OCI-M2 (cell line): ENCODE measurements around the gene ELMO3.

Experiments used
- DNase-seq: peaks from one replicate; lab custom pipeline; 2025; ENCODE audit not compliant: unreplicated experiment; lab: John Stamatoyannopoulos, UW

ELMO3 gene

DNA sequence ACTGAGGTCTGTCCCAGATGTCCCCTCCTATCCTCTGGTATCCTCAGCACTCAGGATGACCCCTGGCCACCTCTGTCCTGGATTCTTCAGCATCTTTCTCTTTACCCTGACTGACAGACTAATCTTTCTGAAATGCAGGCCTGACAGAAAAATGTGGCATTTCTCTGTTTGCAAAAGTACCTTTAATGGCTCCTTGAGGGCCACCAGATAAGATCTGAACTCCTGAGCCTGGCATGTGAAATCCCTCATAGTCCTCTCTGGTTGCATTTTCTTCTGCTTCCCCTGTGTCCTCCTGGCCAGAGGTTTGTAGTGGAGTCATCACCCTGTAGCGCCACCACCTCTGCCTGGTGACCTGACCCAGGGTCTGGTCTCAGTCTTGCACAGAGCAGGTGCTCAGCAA lies 2.0 kb upstream of the ELMO3 start:
- no peak for DNase-seq

DNA sequence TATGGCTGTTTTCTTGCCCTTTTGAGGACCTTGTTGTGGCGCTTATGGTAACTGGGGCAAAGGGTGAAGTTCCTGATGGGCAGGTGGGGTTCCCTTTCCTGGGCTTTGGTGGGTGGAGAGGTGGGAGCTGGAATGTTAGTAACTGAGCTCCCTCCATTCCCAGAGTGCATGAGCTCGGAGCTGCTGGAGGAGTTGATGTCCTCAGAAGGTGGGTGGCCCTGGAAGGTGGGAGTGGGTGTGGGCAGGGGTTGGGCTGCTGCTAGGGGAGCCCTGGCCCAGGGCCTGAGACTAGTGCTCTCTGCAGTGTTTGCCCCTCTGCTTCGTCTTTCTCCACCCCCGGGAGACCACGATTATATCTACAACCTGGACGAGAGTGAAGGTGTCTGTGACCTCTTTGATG lies 1.2 kb upstream of the ELMO3 start:
- no peak for DNase-seq

DNA sequence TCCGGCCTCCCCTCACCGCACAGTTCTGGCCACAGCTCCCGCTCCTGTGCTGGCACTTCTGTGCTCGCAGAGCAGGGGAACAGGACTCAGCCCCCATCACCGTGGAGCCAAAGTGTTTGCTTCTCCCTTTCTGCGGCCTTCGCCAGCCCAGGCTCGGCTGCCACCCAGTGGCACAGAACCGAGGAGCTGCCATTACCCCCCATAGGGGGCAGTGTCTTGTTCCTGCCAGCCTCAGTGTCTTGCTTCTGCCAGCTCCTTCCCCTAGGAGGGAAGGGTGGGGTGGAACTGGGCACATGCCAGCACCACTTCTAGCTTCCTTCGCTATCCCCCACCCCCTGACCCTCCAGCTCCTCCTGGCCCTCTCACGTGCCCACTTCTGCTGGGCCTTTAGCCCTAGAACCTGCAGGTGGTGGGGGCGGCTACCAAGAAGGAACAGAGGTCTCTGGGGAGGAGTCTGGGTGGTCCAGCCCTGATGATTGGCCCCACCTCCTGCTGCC lies 645 bp upstream of the ELMO3 start:
- DNase-seq: no peak

- DNase-seq: no peak
Observed at GRCh38 chr16:67199808-67200198, 872 bp downstream of the ELMO3 start.

- DNase-seq: no peak
Observed at GRCh38 chr16:67200491-67200890, 1.6 kb downstream of the ELMO3 start.

DNA sequence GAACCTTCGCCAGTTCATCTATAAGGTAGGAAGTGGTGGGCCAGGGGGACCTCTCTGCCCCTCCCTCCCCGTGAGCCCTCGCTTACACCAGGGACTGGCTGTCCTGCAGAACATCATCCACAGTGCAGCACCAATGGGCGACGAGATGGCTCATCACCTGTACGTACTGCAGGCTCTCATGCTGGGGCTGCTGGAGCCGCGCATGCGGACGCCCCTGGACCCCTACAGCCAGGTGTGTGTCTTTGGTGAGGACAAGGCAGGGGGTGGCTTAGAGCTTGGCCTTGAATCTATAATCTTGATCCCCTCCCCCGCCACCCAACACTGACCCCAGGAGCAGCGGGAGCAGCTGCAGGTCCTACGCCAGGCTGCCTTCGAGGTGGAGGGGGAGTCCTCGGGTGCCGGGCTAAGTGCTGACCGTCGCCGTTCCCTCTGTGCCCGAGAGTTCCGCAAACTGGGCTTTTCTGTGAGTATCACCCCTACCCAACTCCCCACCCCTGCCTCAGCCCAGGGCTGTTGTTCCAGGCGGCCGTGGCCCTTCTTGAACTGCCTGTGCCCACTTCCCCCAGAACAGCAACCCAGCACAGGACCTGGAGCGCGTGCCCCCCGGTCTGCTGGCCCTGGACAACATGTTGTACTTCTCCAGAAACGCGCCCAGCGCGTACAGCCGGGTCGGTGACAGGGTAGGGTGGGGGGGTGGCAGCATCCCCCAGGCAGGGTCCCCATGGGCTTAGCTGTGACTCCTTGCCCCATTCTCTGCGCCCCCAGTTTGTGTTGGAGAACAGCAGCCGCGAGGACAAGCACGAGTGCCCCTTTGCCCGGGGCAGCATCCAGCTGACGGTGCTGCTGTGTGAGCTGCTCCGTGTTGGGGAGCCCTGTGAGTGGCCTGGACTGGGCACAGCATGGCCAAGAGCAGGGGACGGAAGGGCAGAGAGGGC lies 2.7 kb downstream of the ELMO3 start:
- DNase-seq: no peak

GRCh38 chr16:67202426-67202825 lies 3.5 kb downstream of the ELMO3 start:
- DNase-seq: no peak

DNA sequence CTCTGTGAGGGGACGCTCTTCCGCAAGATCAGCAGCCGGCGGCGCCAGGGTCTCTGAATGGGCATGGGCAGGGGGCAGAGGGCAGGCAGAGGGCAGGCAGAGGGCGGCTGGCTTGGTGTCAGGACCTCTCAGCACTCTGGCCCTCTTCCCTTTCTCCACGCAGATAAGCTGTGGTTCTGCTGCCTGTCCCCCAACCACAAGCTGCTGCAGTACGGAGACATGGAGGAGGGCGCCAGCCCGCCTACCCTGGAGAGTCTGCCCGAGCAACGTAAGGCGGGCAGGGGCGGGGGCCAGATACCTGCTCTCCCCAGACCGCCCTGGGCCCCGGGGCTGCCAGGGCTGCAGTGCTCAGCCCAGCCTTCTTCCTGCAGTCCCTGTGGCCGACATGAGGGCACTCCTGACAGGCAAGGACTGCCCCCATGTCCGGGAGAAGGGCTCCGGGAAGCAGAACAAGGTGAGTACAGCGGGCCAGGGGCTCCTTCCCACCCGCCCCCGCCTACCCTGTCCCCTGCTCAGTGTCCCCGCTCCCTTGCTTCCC lies 4.1 kb downstream of the ELMO3 start:
- no peak for DNase-seq

GRCh38 chr16:67204076-67204475 lies 5.1 kb downstream of the ELMO3 start:
- DNase-seq: no peak

DNA sequence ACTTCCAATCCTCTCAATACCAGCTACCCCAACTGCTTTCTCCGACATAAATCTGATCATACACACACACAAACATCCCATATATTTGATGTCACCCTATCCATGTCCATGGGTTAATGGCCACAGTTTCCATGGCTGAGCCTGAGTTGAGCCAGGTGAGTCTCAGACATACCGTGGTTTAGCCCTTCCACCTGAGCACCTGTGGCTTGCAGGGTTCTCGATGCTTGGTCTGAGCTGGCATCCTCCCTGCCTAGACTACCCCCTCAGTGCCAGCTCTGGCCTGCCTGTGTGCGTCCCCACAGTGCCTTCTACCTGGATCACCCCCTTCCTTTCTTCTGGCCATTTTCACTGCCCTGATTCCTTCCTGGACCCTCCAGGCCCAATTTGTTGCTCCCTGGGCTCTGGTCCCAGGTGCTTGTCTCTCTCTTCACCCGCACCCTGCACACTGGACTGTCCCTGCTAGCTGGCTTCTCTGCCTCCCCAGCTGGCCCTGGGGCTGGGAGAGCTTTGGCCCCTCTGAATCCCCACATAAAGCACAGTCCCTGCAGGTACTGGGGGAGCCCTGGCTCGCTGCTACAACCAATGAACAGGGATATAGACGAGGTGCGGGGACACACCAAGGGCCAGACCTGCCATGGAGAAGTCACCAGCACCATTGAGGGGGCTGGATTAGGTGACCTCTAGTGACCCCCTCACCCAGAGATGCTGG lies 7.4 kb downstream of the ELMO3 start:
- DNase-seq: no peak

- no peak for DNase-seq
Observed at GRCh38 chr16:67206838-67207248, 7.9 kb downstream of the ELMO3 start.

GRCh38 chr16:67207249-67208091 lies 8.5 kb downstream of the ELMO3 start:
- DNase-seq: no peak

DNA sequence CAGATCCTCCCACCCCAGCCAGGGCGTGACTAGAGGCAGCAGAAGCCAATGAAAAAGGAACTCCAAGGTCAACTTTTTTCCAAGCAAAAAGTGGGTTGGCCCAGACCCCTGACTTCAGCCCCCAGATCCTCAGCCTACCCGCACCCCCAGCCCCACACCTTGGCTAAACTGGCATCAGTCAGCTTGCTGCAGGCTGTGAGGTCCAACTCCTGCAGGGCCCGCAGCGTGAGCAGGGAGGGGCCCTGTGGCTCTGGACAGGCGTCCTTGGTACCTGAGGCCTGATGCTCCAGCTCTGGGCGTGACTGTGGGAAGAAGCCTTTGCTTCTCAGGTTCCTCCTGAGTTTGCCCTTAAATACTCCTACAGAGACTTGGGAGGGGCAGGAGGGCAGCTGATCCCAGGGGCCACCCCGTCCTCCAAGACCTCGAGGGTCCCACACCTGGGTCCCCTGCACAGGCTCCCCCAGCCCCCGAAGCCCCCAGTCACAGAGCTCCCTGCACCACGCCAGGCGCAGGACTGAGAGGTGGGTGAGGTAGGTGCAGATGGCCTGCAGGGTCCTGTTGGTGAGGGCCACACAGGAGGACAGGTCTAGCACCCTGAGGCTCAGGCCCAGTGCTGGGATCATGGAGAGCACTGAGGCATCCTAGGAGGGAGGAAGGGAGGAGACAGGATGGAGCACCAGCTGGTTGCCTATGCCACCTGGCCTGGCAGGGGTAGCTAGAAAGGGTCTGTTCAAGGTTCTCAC lies 9.4 kb downstream of the ELMO3 start:
- no peak for DNase-seq

DNA sequence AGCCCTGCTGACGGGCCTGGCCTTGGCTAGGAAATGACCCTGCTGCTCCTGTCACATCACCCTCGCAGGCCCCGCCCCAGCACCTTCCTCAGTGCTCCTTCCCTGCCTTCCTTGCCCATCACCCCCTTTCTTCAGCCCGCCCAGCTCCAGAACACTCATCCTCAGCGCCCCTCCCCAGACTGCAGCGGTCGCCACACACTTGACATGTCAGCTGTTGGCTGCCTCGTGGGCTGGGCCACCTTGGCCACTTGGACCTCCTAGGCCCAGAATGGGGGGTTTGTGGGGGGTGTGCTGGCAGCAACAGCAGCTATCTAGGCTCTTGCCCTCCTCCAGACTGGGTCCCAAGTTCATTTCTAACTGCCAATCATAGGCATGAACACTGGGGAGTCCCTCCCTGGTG lies 10.6 kb downstream of the ELMO3 start:
- no peak for DNase-seq

DNA sequence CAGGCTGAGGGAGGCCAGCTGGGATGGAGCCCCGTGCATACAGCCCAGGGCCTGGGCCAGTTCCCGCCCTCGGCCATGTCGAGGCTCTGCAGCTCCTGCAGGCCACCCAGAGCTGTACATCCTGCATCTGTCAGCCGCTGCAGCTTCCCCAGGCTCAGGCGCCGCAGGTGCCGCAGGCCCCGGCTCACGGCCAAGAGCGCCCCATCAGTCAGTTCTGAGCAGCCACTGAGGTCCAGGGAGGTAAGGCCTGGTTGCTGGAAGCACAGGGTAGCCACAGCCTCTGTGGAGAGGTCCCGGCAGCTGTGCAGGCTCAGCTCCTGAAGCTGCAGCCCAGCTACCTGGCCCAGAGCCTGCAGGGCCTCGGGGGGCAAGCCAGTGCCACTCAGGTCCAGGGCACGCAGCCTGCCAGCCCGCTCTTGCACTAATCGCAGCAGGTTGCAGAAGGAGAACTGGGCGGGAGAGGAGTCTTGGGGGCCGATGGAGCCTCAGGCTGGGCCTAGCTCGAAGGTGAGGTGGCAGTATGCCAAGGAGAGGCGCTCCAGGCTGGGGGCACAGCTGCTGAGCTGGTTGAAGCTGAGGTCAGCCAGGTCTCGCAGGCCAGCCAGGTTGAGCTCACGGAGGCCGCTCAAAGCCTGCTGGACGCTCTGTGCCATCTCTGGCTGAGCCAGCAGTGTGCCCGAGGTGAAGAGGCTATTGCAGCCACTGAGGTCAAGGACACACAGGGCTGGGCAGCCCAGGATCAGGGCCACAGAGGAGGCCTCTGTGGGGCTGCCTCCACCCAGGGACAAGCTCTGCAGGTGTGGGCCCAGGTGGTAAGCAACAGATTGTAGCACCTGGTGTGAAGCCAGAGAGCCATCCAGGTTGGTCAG lies 11.4 kb downstream of the ELMO3 start:
- no peak for DNase-seq

DNA sequence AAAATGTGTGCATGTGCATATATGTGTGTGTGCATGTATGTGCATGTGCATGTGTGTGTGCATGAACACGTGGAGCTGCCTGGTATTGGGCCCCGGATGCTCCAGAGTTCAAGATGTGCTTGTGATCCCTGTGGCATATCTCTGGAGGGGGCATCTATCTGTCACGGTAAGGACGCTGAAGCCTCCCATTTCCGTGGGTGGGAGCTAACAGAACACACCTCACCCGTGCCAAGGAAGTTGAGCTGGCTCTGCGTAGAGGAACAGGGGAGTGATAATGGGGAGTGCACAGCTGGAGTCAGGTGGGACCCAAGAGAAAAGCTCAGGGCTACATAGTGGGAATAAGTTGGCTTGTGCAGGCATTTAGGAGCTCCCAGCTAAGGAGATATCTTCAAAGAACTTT lies 12.7 kb downstream of the ELMO3 start:
- DNase-seq: no peak

DNA sequence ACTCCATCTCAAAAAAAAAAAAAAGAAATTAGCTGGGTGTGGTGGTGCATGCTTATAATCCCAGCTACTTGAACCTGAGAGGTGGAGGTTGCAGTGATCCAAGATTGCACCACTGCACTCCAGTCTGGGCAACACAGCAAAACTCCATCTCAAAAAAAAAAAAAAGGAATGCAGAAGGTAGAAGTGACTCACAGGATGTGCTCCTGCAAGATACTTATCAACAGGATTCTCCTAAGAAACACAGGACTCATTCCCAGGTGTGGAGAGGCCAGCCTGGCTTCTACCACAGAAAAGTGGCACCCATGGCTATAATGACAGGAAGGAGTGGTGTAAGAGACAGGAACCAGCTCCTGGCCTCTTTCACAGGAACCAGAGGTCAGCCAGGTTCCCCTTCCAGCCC lies 13.8 kb downstream of the ELMO3 start:
- no peak for DNase-seq

GRCh38 chr16:67213197-67214019 lies 14.5 kb downstream of the ELMO3 start:
- no peak for DNase-seq

DNA sequence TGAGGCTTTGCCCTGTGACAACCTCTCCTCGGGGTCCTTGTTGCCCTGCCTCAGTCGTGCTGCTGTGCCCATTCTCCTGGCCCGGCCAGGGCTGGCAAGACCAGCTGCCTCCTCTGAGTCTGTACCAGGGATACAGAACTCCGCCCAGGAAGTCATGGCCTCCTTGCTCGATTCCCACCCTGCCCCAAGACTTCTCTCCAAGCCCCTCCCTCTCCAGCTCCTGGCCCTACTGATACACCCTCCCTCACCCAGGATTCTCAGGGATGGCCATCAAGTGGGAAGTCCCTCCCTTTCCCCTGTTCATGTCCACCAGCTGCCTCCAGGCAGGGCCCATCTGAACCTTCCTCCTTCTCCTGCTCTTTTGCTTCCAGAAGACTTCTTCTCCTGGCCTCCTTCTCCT lies 16.8 kb downstream of the ELMO3 start:
- DNase-seq: no peak
